ENCODE data around the gene FTO. TPM values are rescaled to one million over a fixed set of nuclear protein-coding genes. Genes with fewer than 3 reads are reported as not detected.

FTO gene
- polyA plus RNA-seq, 1 experiment, result 135 TPM

DNA sequence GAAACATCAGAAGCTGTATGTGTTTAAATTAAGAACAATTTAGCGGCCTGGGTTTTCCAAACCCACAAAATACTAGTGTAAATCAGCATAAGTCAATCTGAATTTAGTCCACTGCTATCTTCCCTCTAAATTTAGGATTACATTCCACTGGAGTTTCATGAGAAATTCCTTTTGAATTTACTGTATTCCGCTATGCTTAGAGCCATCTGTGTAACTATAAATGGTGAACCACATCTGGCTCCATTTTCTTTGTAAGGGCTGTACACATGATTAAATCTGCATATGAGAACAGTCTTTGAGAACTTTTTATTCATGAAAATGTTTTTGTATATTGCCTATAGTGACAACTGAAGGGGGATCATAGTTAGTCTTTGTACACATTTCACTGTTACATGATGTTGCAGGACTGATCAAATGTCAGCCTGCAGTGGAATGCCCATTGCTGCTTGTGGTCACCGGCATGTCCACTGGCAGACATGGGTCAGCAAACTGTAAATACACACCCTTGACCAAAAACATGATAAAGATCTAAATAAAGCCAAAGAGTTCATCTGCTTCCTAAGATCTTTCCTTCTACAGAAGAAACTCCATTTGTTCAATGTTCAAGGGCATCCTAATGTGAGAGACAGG lies 37.1 kb upstream of the FTO start:
- no peak for DNase-seq (ENCODE audit: low read depth, low spot score)
- CTCF ChIA-PET, result no interaction called here
- no peak overlapping the region for H3K4me3 ChIP-seq (ENCODE audit: low read depth, low read length)
- TF ChIP-seq CTCF (IDR thresholded peaks at IDR 0.05; ENCODE audit: low read depth, low read length), result no peak
- no peaks in the 10 kb centered on the region for H3K27me3 ChIP-seq (ENCODE audit: control insufficient read depth, insufficient read depth, low read length)
- H3K9me3 ChIP-seq (ENCODE audit: control insufficient read depth, insufficient read depth, low read length), result no peaks in the 10 kb centered on the region
- no peak overlapping the region for H3K27ac ChIP-seq (ENCODE audit: low read depth, low read length)
- POLR2A ChIA-PET, result no interaction called here

- Histone ChIP-seq H3K4me3 (ENCODE audit: low read depth, low read length) (no peak overlapping the region), H3K9me3 (ENCODE audit: control insufficient read depth, insufficient read depth, low read length) (no peaks in the 10 kb centered on the region), H3K27me3 (ENCODE audit: control insufficient read depth, insufficient read depth, low read length) (no peaks in the 10 kb centered on the region), H3K27ac (ENCODE audit: low read depth, low read length) (no peak overlapping the region)
- no peak for TF ChIP-seq CTCF (IDR thresholded peaks at IDR 0.05; ENCODE audit: low read depth, low read length)
- ChIA-PET POLR2A (no interaction called here), CTCF (no interaction called here)
- no peak for DNase-seq (ENCODE audit: low read depth, low spot score)
Measured at GRCh38 chr16:53668869-53669268, 35.1 kb upstream of the FTO start.

GRCh38 chr16:53672461-53672860 lies 31.5 kb upstream of the FTO start:
- no peaks in the 10 kb centered on the region for H3K9me3 ChIP-seq (ENCODE audit: control insufficient read depth, insufficient read depth, low read length)
- TF ChIP-seq CTCF (IDR thresholded peaks at IDR 0.05; ENCODE audit: low read depth, low read length), result no peak
- no peaks in the 10 kb centered on the region for H3K27me3 ChIP-seq (ENCODE audit: control insufficient read depth, insufficient read depth, low read length)
- ChIA-PET POLR2A (no interaction called here), CTCF (no interaction called here)
- no peak overlapping the region for H3K27ac ChIP-seq (ENCODE audit: low read depth, low read length)
- no peak overlapping the region for H3K4me3 ChIP-seq (ENCODE audit: low read depth, low read length)
- no peak for DNase-seq (ENCODE audit: low read depth, low spot score)

- no peak overlapping the region for H3K27ac ChIP-seq (ENCODE audit: low read depth, low read length)
- no peak for DNase-seq (ENCODE audit: low read depth, low spot score)
- no peak overlapping the region for H3K4me3 ChIP-seq (ENCODE audit: low read depth, low read length)
- ChIA-PET CTCF (no interaction called here), POLR2A (no interaction called here)
- no peak for TF ChIP-seq CTCF (IDR thresholded peaks at IDR 0.05; ENCODE audit: low read depth, low read length)
- no peaks in the 10 kb centered on the region for H3K27me3 ChIP-seq (ENCODE audit: control insufficient read depth, insufficient read depth, low read length)
- no peaks in the 10 kb centered on the region for H3K9me3 ChIP-seq (ENCODE audit: control insufficient read depth, insufficient read depth, low read length)
Measured at GRCh38 chr16:53673189-53673588, 30.8 kb upstream of the FTO start.

DNA sequence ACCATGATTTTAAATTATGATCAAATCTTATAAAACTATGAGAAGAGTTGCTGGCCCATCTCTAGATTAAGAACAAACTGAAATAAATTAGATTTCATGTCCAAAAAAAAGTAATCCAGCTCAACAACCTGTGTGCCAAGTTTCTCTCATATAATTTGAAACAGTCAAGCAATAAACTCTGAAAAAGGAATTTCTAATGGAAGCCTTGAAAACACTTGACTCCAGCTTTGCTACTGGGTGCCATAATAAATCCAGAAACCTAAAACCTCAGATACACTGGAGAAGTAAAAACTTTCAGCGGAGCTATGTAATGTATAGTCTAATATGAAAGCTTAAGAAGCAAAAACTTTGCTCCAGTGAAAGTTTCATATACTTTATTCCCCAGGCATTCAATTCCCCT lies 25.8 kb upstream of the FTO start:
- POLR2A ChIA-PET, result no interaction called here
- Histone ChIP-seq H3K9me3 (ENCODE audit: control insufficient read depth, insufficient read depth, low read length) (no peaks in the 10 kb centered on the region), H3K4me3 (ENCODE audit: low read depth, low read length) (no peak overlapping the region), H3K27me3 (ENCODE audit: control insufficient read depth, insufficient read depth, low read length) (no peaks in the 10 kb centered on the region), H3K27ac (ENCODE audit: low read depth, low read length) (no peak overlapping the region)
- no peak for TF ChIP-seq CTCF (IDR thresholded peaks at IDR 0.05; ENCODE audit: low read depth, low read length)
- CTCF ChIA-PET, result interaction anchor here (0.6 to 1.1 kb wide), 3 partner anchors 8 to 325 kb away, joined by 3 to 6 read pairs (median 3); no protein-coding TSS in a partner anchor
- no peak for DNase-seq (ENCODE audit: low read depth, low spot score)

Measured in AG04450 (cell line).